C4-2B (cell line): ENCODE data around the gene TP53I3.

Experiments used
- ZFX ChIP-seq: fragments of 450-650 bp; IDR thresholded peaks from 2 replicates; pipeline ENCODE4 v1.6.1; 2017
- TF ChIP-seq, protein P1 (sequence below): fragments of 450-650 bp; conservative IDR thresholded peaks from 2 replicates; pipeline ENCODE4 v1.5.1; 2017; ENCODE audit warnings: mild to moderate bottlenecking

- TF ChIP-seq, protein P1, sequence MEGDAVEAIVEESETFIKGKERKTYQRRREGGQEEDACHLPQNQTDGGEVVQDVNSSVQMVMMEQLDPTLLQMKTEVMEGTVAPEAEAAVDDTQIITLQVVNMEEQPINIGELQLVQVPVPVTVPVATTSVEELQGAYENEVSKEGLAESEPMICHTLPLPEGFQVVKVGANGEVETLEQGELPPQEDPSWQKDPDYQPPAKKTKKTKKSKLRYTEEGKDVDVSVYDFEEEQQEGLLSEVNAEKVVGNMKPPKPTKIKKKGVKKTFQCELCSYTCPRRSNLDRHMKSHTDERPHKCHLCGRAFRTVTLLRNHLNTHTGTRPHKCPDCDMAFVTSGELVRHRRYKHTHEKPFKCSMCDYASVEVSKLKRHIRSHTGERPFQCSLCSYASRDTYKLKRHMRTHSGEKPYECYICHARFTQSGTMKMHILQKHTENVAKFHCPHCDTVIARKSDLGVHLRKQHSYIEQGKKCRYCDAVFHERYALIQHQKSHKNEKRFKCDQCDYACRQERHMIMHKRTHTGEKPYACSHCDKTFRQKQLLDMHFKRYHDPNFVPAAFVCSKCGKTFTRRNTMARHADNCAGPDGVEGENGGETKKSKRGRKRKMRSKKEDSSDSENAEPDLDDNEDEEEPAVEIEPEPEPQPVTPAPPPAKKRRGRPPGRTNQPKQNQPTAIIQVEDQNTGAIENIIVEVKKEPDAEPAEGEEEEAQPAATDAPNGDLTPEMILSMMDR, result no peak
- TF ChIP-seq ZFX, result no peak
Observed at GRCh38 chr2:24049485-24050021, 35.1 kb downstream of the TP53I3 start, which contains the start of gene FKBP1B.
